ENCODE measurements around the gene CEND1. TPM values are rescaled to one million over a fixed set of nuclear protein-coding genes. Genes with fewer than 3 reads are reported as not detected.
A peak's percentile ranks its signal among the peaks of the same experiment; 100 is the strongest.

Gene CEND1
- total RNA-seq, 1 donor from 2014 or later, result 0.20 TPM

DNA sequence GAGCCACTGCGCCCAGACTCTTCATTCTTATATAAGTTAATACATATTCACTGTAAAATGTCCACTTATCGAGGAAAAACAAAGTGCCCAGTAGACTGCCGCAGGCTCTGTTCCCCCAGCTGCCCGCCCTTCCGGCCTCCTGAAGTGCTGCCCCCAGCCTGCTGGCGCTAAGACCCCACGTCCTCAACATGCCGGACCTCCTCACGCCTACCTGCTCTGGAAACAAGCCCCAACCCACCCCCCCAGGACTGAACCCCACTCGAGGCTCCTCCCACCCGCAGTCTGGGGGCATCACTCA, 13.7 kb downstream of the CEND1 start:
- no peaks in the 10 kb centered on the region for H3K27me3 Mint-ChIP-seq (ENCODE audit: low read depth)
- H3K4me3 Mint-ChIP-seq (ENCODE audit: unreplicated experiment), result peak overlapping the region; percentile 83
- TF ChIP-seq, protein P1, sequence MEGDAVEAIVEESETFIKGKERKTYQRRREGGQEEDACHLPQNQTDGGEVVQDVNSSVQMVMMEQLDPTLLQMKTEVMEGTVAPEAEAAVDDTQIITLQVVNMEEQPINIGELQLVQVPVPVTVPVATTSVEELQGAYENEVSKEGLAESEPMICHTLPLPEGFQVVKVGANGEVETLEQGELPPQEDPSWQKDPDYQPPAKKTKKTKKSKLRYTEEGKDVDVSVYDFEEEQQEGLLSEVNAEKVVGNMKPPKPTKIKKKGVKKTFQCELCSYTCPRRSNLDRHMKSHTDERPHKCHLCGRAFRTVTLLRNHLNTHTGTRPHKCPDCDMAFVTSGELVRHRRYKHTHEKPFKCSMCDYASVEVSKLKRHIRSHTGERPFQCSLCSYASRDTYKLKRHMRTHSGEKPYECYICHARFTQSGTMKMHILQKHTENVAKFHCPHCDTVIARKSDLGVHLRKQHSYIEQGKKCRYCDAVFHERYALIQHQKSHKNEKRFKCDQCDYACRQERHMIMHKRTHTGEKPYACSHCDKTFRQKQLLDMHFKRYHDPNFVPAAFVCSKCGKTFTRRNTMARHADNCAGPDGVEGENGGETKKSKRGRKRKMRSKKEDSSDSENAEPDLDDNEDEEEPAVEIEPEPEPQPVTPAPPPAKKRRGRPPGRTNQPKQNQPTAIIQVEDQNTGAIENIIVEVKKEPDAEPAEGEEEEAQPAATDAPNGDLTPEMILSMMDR (IDR thresholded peaks at IDR 0.05), result no peak
- H3K9me3 Mint-ChIP-seq (ENCODE audit: low read depth), result no peaks in the 10 kb centered on the region
- peaks cover 34% of the 10 kb centered on the region for H3K4me1 Mint-ChIP-seq (ENCODE audit: low read depth)
- H3K27ac Mint-ChIP-seq (ENCODE audit: unreplicated experiment), result peak overlapping the region; percentile 89
- no peaks in the 10 kb centered on the region for H3K36me3 Mint-ChIP-seq (ENCODE audit: low read depth)
- DNase-seq (ENCODE audit: low spot score), result peak; percentile 72

DNA sequence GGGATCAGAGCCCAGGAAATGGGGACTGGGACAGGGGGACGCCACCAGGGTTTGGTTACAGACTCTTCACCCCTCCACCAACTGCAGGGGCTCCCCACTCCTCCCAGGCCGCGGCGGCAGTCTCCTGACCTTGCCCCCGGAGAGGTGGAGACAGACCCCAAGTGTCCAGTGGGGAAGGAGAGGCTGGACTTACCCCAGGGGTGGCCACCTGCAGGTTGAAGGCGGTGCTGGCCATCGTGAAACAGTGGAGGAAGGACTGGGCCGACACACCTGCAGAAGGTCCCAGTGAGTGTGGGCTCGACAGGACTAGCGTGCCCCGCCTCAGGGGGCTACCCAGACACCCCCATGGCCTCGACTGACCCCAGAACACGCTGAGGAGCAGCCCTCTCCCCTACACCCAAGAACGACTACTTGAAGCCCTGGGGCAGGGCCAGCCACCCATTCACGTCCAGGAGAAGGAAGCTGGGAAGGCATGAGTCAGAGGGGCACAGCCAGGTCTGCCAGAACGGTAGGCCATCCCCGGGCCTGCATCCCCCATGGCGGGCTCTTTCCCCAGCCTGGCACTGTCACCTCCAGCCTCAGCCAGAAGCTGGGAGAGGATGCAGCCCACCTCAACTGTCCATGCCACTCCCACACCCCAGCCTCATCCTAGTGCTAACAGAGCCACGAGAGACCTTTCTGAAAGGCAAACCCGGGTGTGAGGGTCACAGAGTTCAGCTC, 14.9 kb downstream of the CEND1 start:
- Mint-ChIP-seq H3K4me1 (ENCODE audit: low read depth) (peaks cover 28% of the 10 kb centered on the region), H3K4me3 (ENCODE audit: unreplicated experiment) (peak overlapping the region; percentile 83), H3K27ac (ENCODE audit: unreplicated experiment) (peak overlapping the region; percentile 49), H3K27me3 (ENCODE audit: low read depth) (no peaks in the 10 kb centered on the region), H3K36me3 (ENCODE audit: low read depth) (no peaks in the 10 kb centered on the region), H3K9me3 (ENCODE audit: low read depth) (no peaks in the 10 kb centered on the region)
- TF ChIP-seq, protein P1 (IDR thresholded peaks at IDR 0.05), result no peak
- peak; percentile 79 for DNase-seq (ENCODE audit: low spot score)

DNA sequence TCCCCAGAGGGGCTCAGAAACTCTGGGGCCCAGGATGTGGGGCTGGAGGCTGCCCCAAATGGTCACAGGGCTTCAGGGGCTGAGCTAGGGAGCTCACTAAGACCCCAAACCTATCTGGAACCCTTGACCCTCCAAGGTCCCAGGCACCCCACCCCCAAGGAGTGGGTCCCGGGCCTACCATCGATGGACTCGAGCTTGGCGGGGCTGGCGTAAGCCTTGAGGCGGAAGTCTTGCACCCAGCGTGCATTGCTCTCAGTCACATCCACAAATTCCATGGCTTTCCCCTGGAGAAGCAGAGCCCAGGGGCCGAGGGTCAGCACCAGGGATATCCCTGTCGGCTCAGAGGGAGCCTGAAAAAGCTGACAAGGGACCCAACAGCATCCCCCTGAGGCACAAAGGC, 16.1 kb downstream of the CEND1 start:
- TF ChIP-seq, protein P1 (IDR thresholded peaks at IDR 0.05), result no peak
- Mint-ChIP-seq H3K36me3 (ENCODE audit: low read depth) (no peaks in the 10 kb centered on the region), H3K4me3 (ENCODE audit: unreplicated experiment) (no peak overlapping the region), H3K4me1 (ENCODE audit: low read depth) (peaks cover 21% of the 10 kb centered on the region), H3K27ac (ENCODE audit: unreplicated experiment) (no peak overlapping the region), H3K9me3 (ENCODE audit: low read depth) (no peaks in the 10 kb centered on the region), H3K27me3 (ENCODE audit: low read depth) (no peaks in the 10 kb centered on the region)
- DNase-seq (ENCODE audit: low spot score), result peak; percentile 86

DNA sequence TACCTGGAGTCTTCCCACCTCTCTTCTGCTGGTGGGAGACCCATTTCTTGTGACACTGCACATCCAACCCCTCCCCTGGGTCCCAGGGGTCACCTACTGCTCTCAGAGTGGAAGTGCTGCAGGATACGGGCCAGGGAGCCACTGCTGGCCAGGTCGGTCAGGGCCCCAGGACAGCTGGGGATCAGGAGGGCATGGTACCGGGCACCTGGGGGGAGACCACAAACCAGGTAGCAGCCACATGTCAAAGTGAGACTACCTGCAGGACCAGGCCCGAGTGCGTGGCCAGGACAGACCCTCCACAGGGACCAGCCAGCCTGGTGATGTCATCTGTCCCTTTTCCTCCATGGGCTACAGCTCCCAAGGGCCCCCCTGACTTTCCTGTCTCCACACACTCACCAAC, 16.5 kb downstream of the CEND1 start:
- H3K9me3 Mint-ChIP-seq (ENCODE audit: low read depth), result no peaks in the 10 kb centered on the region
- peak overlapping the region; percentile 51 for H3K27ac Mint-ChIP-seq (ENCODE audit: unreplicated experiment)
- no peaks in the 10 kb centered on the region for H3K36me3 Mint-ChIP-seq (ENCODE audit: low read depth)
- TF ChIP-seq, protein P1 (IDR thresholded peaks at IDR 0.05), result no peak
- no peaks in the 10 kb centered on the region for H3K27me3 Mint-ChIP-seq (ENCODE audit: low read depth)
- no peak for DNase-seq (ENCODE audit: low spot score)
- no peak overlapping the region for H3K4me3 Mint-ChIP-seq (ENCODE audit: unreplicated experiment)
- H3K4me1 Mint-ChIP-seq (ENCODE audit: low read depth), result peaks cover 21% of the 10 kb centered on the region

DNA sequence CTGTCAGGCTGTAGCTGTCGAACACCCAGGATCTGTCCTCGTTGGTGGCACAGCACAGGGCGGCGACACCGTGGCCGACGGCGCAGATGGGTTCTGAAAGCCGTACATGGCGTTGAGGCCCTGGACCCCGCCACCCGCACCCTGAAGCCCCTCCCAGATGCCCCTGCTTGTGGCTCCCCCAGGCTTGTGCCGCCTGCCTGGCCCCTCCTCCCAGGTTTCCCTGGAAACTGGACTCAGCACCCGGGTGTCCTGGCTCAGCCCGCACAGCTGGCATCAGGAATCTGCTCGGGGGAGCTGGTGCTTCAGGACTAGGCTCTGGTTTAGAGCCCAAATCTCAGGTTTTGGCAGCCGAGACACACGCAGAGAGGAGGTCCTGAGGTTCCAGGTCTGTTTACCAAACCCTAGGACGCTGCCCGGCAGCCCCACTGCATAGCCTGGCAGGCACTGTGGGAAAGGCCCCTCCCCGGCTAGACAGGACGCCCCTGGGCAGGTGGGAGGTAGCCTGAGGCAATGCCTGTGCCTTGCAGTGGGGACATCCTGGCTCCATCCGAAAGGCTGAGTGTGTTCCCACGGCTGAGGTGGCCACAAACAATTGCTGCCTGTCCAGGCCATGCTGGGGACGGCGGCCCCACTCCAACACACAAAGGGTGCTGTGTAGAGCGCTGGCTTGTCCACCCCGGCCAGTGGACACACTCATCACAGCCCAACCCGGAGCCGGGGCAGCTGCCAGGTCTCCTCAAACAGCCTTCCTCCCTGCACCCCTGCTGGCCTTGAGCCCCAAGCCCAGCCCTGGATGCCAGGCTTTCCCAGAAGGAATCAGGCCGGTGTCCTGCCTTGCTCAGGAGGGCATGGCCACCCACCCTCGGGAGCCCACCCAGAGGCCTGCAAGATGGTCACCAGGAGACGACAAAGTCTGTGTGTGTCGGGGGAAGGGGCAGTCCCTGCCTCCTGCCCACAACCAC, 17.2 kb downstream of the CEND1 start:
- TF ChIP-seq, protein P1 (IDR thresholded peaks at IDR 0.05), result no peak
- Mint-ChIP-seq H3K4me1 (ENCODE audit: low read depth) (peaks cover 18% of the 10 kb centered on the region), H3K27me3 (ENCODE audit: low read depth) (no peaks in the 10 kb centered on the region), H3K4me3 (ENCODE audit: unreplicated experiment) (no peak overlapping the region), H3K27ac (ENCODE audit: unreplicated experiment) (no peak overlapping the region), H3K36me3 (ENCODE audit: low read depth) (no peaks in the 10 kb centered on the region), H3K9me3 (ENCODE audit: low read depth) (no peaks in the 10 kb centered on the region)
- DNase-seq (ENCODE audit: low spot score), result peak; percentile 89
